CD4-positive, CD25-positive, alpha-beta regulatory T cell (primary cell): Measurements from ENCODE around the gene ZNF445. TPM values are rescaled to one million over a fixed set of nuclear protein-coding genes. Genes with fewer than 3 reads are reported as not detected.

Experiments used
- ATAC-seq, 2 donors: fragments of 150-1000 bp; cut with Tn5 transposase; one replicate each; pipeline ENCODE4 v1.10.0; 2021; ENCODE audit warnings: low read depth in 2 of 2, moderate number of reproducible peaks in 2 of 2, moderate library complexity in 1 of 2
- DNase-seq, 3 donors: peaks; one replicate each; pipeline versions ENCODE4 v3.0.0 to v3.0.0-alpha.2; 2012 to 2022; ENCODE audit warnings: mixed read lengths in 1 of 3
- H3K27ac ChIP-seq: one replicate; pipeline ENCODE4 v1.7.0; 2013; ENCODE audit warnings: mild to moderate bottlenecking, low read length; ENCODE audit not compliant: insufficient read depth, poor library complexity, severe bottlenecking
- H3K27me3 ChIP-seq: one replicate; pipeline ENCODE4 v1.7.0; 2013; ENCODE audit warnings: low read length; ENCODE audit not compliant: control insufficient read depth, insufficient read depth
- H3K36me3 ChIP-seq: one replicate; pipeline ENCODE4 v1.7.0; 2013; ENCODE audit warnings: mild to moderate bottlenecking, low read length, moderate library complexity; ENCODE audit not compliant: control insufficient read depth, insufficient read depth
- H3K4me1 ChIP-seq: 2 replicates; pipeline ENCODE4 v1.7.0; 2013; ENCODE audit warnings: mild to moderate bottlenecking, low read length; ENCODE audit not compliant: insufficient read depth, control insufficient read depth, poor library complexity, severe bottlenecking
- H3K4me3 ChIP-seq: one replicate; pipeline ENCODE4 v1.7.0; 2013; ENCODE audit warnings: low read depth, mild to moderate bottlenecking, low read length, moderate library complexity
- H3K9me3 ChIP-seq, 2 experiments: 1 replicate in 1 of 2; 2 replicates in 1 of 2; pipeline ENCODE4 v1.7.0; 2013; ENCODE audit warnings: low read length in 2 of 2, mild to moderate bottlenecking in 1 of 2, moderate library complexity in 1 of 2; ENCODE audit not compliant: control insufficient read depth in 2 of 2
- H3K27ac Mint-ChIP-seq, 3 donors: one replicate each; pipeline ENCODE4 v1.8.0; 2020 to 2022; ENCODE audit warnings: mild to moderate bottlenecking in 3 of 3, mixed read lengths in 3 of 3, moderate library complexity in 2 of 3
- H3K27me3 Mint-ChIP-seq: one replicate; pipeline ENCODE4 v1.8.0; 2022; ENCODE audit warnings: mild to moderate bottlenecking, mixed read lengths
- H3K36me3 Mint-ChIP-seq: one replicate; pipeline ENCODE4 v1.8.0; 2020; ENCODE audit warnings: mixed read lengths
- H3K4me1 Mint-ChIP-seq, 4 donors: one replicate each; pipeline ENCODE4 v1.8.0; 2020 to 2022; ENCODE audit warnings: mixed read lengths in 4 of 4, mild to moderate bottlenecking in 1 of 4
- H3K4me3 Mint-ChIP-seq, 4 donors: one replicate each; pipeline ENCODE4 v1.8.0; 2020 to 2022; ENCODE audit warnings: mild to moderate bottlenecking in 4 of 4, mixed read lengths in 4 of 4, moderate library complexity in 3 of 4
- H3K9me3 Mint-ChIP-seq, 7 donors: one replicate each; pipeline ENCODE4 v1.8.0; 2020 to 2022; ENCODE audit warnings: mixed read lengths in 7 of 7, mild to moderate bottlenecking in 3 of 7, moderate library complexity in 2 of 7
- polyA plus RNA-seq, 4 donors: library from polyadenylated mRNA; unstranded; fragments of 300-500 nt; fragmentation: Illumina TruSeq; gene quantifications; one replicate each; pipeline ENCODE4 v1.2.3, GENCODE V29; 2021
- total RNA-seq: library from RNA; stranded (reverse); gene quantifications from one replicate; pipeline ENCODE4 v1.2.3, GENCODE V29; 2022

The ZNF445 gene
- total and polyA plus RNA-seq, 5 donors from 2014 or later = 0.79 to 14.5 (median 3.8) TPM

DNA sequence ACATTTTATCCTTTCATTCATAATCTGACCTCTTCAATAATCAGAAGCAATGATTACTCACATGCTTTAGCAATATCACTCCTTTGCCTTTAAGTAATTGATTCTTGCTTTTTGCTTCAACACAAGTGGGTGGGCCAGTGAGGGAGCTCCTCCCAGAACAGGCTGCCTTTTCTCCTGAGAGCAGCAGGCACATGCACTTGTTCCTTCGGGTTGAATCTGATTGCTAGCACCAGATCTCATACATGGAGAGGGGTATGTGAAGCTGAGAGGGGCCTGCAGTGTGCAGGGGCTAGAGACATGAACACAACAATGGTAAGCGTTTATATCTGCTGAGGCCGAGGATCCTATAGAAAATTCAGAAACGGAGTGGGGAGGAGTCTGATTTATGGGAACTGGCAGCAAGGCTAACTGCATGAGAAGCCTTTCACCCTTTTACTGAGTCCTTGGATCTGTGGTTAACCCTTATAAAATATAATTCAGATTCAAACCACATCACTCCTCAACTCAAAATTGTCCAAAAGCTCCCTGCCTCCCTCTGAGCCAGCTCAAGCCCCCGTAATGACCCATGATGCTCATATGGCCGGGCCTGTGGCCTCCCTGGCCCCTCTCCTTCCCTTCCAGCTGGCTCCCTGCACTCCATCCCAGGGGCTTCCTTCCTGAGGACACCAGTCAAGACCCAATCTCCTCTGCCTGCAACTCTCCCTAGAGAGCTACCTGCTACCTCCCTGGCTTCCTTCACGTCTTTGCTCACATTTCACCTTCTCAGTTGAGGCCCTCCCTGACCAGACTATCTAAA is 32.4 kb downstream of the ZNF445 start:
- DNase-seq (no peak), ATAC-seq (no peak)
- Histone ChIP-seq H3K4me1 (peaks cover 6% of the 10 kb centered on the region), H3K4me3 (no peak overlapping the region), H3K27me3 (no peaks in the 10 kb centered on the region), H3K36me3 (peaks cover 46% of the 10 kb centered on the region), H3K9me3 (peaks cover 14 to 18% of the 10 kb centered on the region in 2 experiments), H3K27ac (no peak overlapping the region)
- peak overlapping the region in 2 of 3 donors; percentile 4 to 50 for H3K27ac Mint-ChIP-seq
- no peaks in the 10 kb centered on the region for H3K27me3 Mint-ChIP-seq
- H3K36me3 Mint-ChIP-seq = peaks cover 64% of the 10 kb centered on the region
- no peak overlapping the region for H3K4me3 Mint-ChIP-seq
- H3K4me1 Mint-ChIP-seq = peaks cover 11 to 24% (median 13%) of the 10 kb centered on the region in 4 donors
- H3K9me3 Mint-ChIP-seq = peaks cover 0 to 21% (median 4%) of the 10 kb centered on the region in 7 donors

DNA sequence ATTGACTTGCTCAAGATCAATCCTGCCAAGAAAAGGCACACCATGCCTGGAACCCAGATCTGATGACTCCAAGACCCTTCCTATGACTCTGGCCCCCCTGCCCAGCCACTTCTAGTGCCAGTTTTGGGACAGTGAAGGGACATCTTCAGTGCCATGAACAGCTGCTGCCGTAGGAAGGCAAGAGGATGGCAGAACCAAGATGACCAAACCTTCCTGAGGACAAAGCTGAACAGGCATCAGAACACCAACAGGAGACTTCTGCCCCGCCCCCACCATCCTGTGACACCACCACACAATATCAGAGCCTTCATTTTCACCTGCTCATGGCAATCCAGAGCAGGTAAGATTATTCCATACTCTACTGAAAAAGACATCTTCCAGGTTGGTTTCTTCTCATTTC is 33.0 kb downstream of the ZNF445 start:
- Histone ChIP-seq H3K27me3 (no peaks in the 10 kb centered on the region), H3K9me3 (peaks cover 14 to 18% of the 10 kb centered on the region in 2 experiments), H3K4me3 (no peak overlapping the region), H3K4me1 (peaks cover 13% of the 10 kb centered on the region), H3K27ac (no peak overlapping the region), H3K36me3 (peaks cover 39% of the 10 kb centered on the region)
- no peaks in the 10 kb centered on the region for H3K27me3 Mint-ChIP-seq
- H3K27ac Mint-ChIP-seq = no peak overlapping the region
- DNase-seq (no peak), ATAC-seq (no peak)
- H3K4me1 Mint-ChIP-seq = peaks cover 17 to 30% (median 20%) of the 10 kb centered on the region in 4 donors
- H3K9me3 Mint-ChIP-seq = peaks cover 0 to 20% (median 4%) of the 10 kb centered on the region in 7 donors
- H3K4me3 Mint-ChIP-seq = no peak overlapping the region
- peaks cover 60% of the 10 kb centered on the region for H3K36me3 Mint-ChIP-seq

DNA sequence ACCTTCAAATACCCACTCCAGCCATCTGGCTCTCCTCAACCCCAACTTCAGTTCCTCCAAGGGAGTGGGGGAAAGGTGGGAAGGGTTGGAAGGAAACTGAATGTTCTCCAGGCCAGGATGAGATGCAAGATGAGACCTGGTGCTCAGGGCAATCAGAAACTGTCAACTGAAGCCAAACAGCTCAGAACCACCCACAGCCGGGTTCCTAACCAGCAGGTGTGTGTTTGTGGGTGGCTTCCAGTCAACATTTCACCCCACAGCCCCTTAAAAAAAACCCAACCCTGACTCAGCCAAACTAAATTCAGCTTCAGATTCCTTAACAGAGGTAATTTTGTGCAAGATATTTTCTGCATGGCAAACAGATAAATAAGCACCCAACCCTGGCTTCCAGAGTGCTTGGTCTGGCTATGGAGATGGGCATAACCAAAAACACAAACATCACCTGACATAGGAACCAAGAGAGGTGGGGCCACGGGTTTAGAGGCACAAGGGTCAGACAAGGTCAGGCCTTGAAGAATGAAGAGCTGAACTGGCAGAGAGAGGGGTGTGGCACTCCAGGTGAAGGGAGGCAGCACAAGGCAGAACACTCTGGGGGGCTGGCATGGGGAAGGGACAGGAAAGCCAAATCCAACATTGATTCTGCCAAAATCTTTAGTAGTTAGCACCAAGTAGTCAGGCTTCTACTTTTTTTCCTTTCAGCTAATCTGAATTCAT is 34.7 kb downstream of the ZNF445 start:
- ATAC-seq = no peak
- peaks cover 43% of the 10 kb centered on the region for H3K36me3 Mint-ChIP-seq
- DNase-seq = no peak
- H3K4me3 ChIP-seq = no peak overlapping the region
- no peaks in the 10 kb centered on the region for H3K27me3 ChIP-seq
- peaks cover 16% of the 10 kb centered on the region for H3K4me1 ChIP-seq
- no peak overlapping the region for H3K27ac ChIP-seq
- H3K4me1 Mint-ChIP-seq = peaks cover 19 to 34% (median 22%) of the 10 kb centered on the region in 4 donors
- H3K9me3 ChIP-seq = peaks cover 4 to 6% of the 10 kb centered on the region in 2 experiments
- H3K4me3 Mint-ChIP-seq = no peak overlapping the region
- no peaks in the 10 kb centered on the region for H3K27me3 Mint-ChIP-seq
- H3K9me3 Mint-ChIP-seq = peaks cover 0 to 9% (median 0%) of the 10 kb centered on the region in 7 donors
- peaks cover 22% of the 10 kb centered on the region for H3K36me3 ChIP-seq
- peak overlapping the region; percentile 26 to 84 (median 67) for H3K27ac Mint-ChIP-seq

DNA sequence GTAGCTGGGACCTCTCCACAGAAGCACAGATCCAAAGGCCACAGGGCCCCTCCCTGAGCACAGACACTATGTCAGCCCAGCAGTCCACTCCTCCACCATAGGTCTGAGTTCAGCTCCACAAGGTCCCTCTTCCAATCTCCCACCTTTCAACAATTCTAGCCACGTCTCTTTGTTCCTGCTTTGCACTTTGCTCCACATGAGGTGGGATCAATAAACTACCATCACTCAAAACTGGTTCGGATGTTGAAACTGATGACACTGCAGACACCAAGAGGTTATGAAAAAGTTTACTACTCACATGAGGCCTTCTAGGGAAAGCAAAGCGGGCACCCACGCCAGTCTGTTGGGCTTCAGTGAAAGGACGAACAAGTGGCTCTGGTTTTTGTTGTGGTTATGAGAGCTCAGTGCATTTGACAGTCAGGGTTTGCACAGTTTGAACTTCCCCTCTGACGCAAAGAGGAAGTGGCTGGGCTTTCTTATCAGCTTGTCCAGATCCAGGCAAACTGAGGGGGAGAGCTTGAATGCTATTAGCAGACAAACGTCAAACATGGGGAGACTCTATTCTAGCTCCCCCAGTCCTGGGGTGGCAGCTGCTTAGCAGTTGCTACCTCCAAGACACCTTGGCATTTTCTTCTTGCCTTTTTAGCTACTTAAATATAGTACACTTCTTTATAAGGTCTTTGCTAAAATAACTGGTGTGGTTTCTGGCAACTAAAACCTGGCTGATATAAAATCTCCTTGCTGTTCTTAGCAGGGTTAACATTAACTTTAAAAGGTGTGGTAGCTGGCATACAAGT is 37.8 kb downstream of the ZNF445 start:
- peaks cover 15 to 34% (median 21%) of the 10 kb centered on the region in 4 donors for H3K4me1 Mint-ChIP-seq
- H3K4me3 Mint-ChIP-seq = peak overlapping the region; percentile 39 to 82 (median 59)
- DNase-seq = peak; percentile 31 to 91 (median 78)
- H3K9me3 Mint-ChIP-seq = no peaks in the 10 kb centered on the region
- peaks cover 21% of the 10 kb centered on the region for H3K36me3 Mint-ChIP-seq
- H3K27ac ChIP-seq = peak overlapping the region; percentile 74
- peak overlapping the region; percentile 59 for H3K4me3 ChIP-seq
- H3K9me3 ChIP-seq = no peaks in the 10 kb centered on the region
- H3K27ac Mint-ChIP-seq = peak overlapping the region; percentile 91 to 96 (median 94)
- H3K27me3 ChIP-seq = no peaks in the 10 kb centered on the region
- peak; percentile 85 to 90 for ATAC-seq
- no peaks in the 10 kb centered on the region for H3K27me3 Mint-ChIP-seq
- peaks cover 16% of the 10 kb centered on the region for H3K4me1 ChIP-seq
- peaks cover 5% of the 10 kb centered on the region for H3K36me3 ChIP-seq

DNA sequence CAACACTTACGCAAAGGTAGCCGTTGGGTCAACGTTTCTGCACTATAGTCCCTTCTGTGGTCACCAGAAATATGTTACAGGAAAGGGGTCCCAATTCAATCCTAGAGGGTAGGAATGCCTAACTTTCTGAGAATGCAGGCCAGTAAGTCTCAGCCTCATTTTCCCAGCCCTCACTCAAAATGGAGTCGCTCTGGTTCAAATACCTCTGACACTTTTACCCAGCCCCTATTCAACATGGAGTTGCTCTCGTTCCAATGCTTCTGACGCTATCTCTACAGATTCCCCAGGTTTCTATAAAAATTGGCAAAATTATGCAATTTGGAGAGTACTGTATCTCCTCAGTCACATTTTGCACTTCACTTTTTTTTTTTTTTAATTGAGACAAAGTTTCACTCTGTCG is 39.7 kb downstream of the ZNF445 start:
- Histone ChIP-seq H3K9me3 (no peaks in the 10 kb centered on the region), H3K4me1 (peaks cover 16% of the 10 kb centered on the region), H3K36me3 (no peaks in the 10 kb centered on the region), H3K27me3 (no peaks in the 10 kb centered on the region), H3K4me3 (no peak overlapping the region), H3K27ac (no peak overlapping the region)
- H3K27ac Mint-ChIP-seq = no peak overlapping the region
- H3K27me3 Mint-ChIP-seq = no peaks in the 10 kb centered on the region
- no peak overlapping the region for H3K4me3 Mint-ChIP-seq
- H3K36me3 Mint-ChIP-seq = peaks cover 12% of the 10 kb centered on the region
- peaks cover 14 to 36% (median 19%) of the 10 kb centered on the region in 4 donors for H3K4me1 Mint-ChIP-seq
- no peaks in the 10 kb centered on the region for H3K9me3 Mint-ChIP-seq
- no peak for DNase-seq
- no peak for ATAC-seq

- H3K4me1 Mint-ChIP-seq = peaks cover 14 to 25% (median 17%) of the 10 kb centered on the region in 4 donors
- H3K27ac ChIP-seq = no peak overlapping the region
Measured at GRCh38 chr3:44436181-44436580, 41.3 kb downstream of the ZNF445 start.

DNA sequence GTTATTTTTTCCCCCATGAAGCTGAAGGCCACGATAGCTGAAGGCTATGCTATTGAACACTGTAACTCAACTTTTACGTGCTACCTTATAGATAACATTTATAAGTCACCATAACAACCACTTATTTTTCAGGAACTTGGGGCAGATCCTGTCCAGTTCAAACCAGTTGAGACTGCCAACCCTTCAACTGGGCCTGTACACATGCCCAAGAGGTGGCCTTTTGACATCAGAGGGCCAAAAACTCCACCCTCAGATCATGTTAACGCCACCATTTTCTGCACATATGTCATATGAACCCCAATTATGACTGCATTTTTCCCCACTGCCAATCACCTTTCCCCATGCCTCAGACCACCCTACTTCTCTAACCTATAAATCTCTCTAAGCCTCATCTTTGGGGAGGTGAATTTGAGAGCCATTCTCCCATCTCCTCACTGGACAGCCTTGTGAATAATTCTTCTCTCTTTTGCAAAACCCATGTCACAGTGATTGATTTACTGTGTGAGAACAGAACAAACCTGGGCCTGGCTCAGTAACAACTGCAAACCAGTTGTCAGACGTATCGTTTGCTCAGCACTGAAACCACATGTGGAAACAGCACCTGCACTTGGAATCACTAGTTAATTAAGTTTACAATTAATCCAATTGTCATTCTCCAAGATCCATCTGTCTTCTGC is 42.5 kb downstream of the ZNF445 start:
- ATAC-seq (no peak), DNase-seq (no peak)
- H3K27ac ChIP-seq = no peak overlapping the region
- Mint-ChIP-seq H3K36me3 (no peaks in the 10 kb centered on the region), H3K4me1 (peaks cover 7 to 14% (median 9%) of the 10 kb centered on the region in 4 donors), H3K9me3 (no peaks in the 10 kb centered on the region), H3K27me3 (no peaks in the 10 kb centered on the region), H3K27ac (peak overlapping the region in 2 of 3 donors; percentile 58 to 62), H3K4me3 (no peak overlapping the region)
- H3K4me3 ChIP-seq = no peak overlapping the region
- no peaks in the 10 kb centered on the region for H3K9me3 ChIP-seq
- H3K4me1 ChIP-seq = peaks cover 9% of the 10 kb centered on the region
- H3K36me3 ChIP-seq = no peaks in the 10 kb centered on the region
- H3K27me3 ChIP-seq = no peaks in the 10 kb centered on the region

More at GRCh38 chr3:44436181-44436580, 41.3 kb downstream of the ZNF445 start:
- H3K4me3 Mint-ChIP-seq = no peak overlapping the region
- no peak overlapping the region for H3K4me3 ChIP-seq
- H3K4me1 ChIP-seq = peaks cover 16% of the 10 kb centered on the region
- H3K36me3 Mint-ChIP-seq = peaks cover under 1% of the 10 kb centered on the region
- no peak for DNase-seq
- no peaks in the 10 kb centered on the region for H3K9me3 Mint-ChIP-seq
- H3K9me3 ChIP-seq = no peaks in the 10 kb centered on the region
- no peaks in the 10 kb centered on the region for H3K27me3 ChIP-seq
- peak overlapping the region in 1 of 3 donors; percentile 44 for H3K27ac Mint-ChIP-seq
- H3K27me3 Mint-ChIP-seq = no peaks in the 10 kb centered on the region
- ATAC-seq = no peak
- no peaks in the 10 kb centered on the region for H3K36me3 ChIP-seq
